Stromal cell of bone marrow (primary cell): ENCODE results near the gene SF3B3.
"Not testable (repeated sequence)": the region's sequence is repeated elsewhere in the genome, so short reads cannot be mapped to it uniquely, and the experiment has no call there.

Source experiments
- DNase-seq: peaks from one replicate; pipeline ENCODE4 v3.0.0-alpha.2; 2012; ENCODE audit warnings: low read depth

The SF3B3 gene

DNA sequence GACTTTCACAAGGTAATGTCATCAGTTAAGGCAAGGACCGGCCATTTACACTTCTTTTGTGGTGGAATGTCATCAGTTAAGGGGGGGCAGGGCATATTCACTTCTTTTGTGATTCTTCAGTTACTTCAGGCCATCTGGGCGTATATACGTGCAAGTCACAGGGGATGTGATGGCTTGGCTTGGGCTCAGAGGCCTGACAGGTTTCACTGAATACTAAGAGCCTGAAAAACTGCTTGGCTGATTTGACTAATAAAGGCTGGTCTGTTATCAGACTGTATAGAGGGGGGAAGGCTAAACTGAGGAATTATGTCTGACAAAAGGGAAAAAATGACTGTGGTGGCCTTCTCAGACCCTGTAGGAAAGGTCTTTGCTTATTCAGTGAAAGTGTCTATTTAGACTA is 98.2 kb downstream of the SF3B3 start:
- not testable (repeated sequence) for DNase-seq
